Gastroesophageal sphincter (tissue), 4 donors: Measurements from ENCODE around the gene EGR4. TPM values are rescaled to one million over a fixed set of nuclear protein-coding genes. Genes with fewer than 3 reads are reported as not detected.

ENCODE experiments used
- ATAC-seq: fragments of 150-250 bp; one replicate; pipeline ENCODE4 v1.9.1; 2016; ENCODE audit warnings: mild to moderate bottlenecking, moderate library complexity
- H3K27ac ChIP-seq, 4 donors: fragments of 200-600 bp; sonication (generic) in 3 of 4; 1 replicate in 3 of 4; 2 replicates in 1 of 4; pipeline ENCODE4 v1.5.1; 2016 to 2019
- H3K27me3 ChIP-seq: fragments of 200-600 bp; sonication (generic); one replicate; pipeline ENCODE4 v1.5.1; 2019
- H3K36me3 ChIP-seq, 2 donors: fragments of 200-600 bp; sonication (generic); one replicate each; pipeline ENCODE4 v1.5.1; 2019; ENCODE audit warnings: control low read depth in 1 of 2
- H3K4me1 ChIP-seq, 3 donors: fragments of 200-600 bp; sonication (generic); 1 replicate in 2 of 3; 2 replicates in 1 of 3; pipeline ENCODE4 v1.5.1; 2016 to 2019; ENCODE audit warnings: control low read depth in 2 of 3
- H3K4me3 ChIP-seq, 2 donors: fragments of 200-600 bp; sonication (generic); one replicate each; pipeline ENCODE4 v1.5.1; 2019; ENCODE audit warnings: mild to moderate bottlenecking in 1 of 2, moderate library complexity in 1 of 2
- H3K9me3 ChIP-seq, 3 donors: fragments of 200-600 bp; sonication (generic); one replicate each; pipeline ENCODE4 v1.5.1; 2017 to 2019; ENCODE audit warnings: control low read depth in 2 of 3
- CTCF ChIP-seq, 4 experiments: fragments of 200-600 bp in 2 of 4; fragments of 450-650 bp in 2 of 4; sonication (generic) in 1 of 4; IDR thresholded peaks; one replicate each; pipeline ENCODE4 v1.5.1; 2017 to 2019; ENCODE audit warnings: antibody characterized with exemption in 4 of 4, mild to moderate bottlenecking in 2 of 4, moderate library complexity in 2 of 4
- EP300 ChIP-seq: sonication (generic); formaldehyde crosslinking; IDR thresholded peaks from one replicate; pipeline ENCODE4 v1.6.1; 2017; ENCODE audit warnings: antibody characterized with exemption, mild to moderate bottlenecking
- POLR2A ChIP-seq, 2 donors: fragments of 450-650 bp; IDR thresholded peaks; one replicate each; pipeline ENCODE4 v1.6.1; 2017; ENCODE audit warnings: antibody characterized with exemption in 2 of 2, mild to moderate bottlenecking in 2 of 2, moderate library complexity in 1 of 2
- POLR2AphosphoS5 ChIP-seq: sonication (generic); formaldehyde crosslinking; IDR thresholded peaks from one replicate; pipeline ENCODE4 v1.6.1; 2017; ENCODE audit warnings: antibody characterized with exemption
- WGBS, 2 donors: methylation state at CpG; one replicate each; pipeline ENCODE4 v1.1.5; 2018; ENCODE audit warnings: low coverage in 1 of 2; 5-methylcytosine and 5-hydroxymethylcytosine counted together
- total RNA-seq, 4 donors: library from RNA; depleted of rRNA; stranded (reverse); fragments of >200 nt; gene quantifications; one replicate each; pipeline ENCODE4 v1.1.0, GENCODE V29; 2016

The EGR4 gene
- total RNA-seq, 4 donors from 2014 or later: not detected

DNA sequence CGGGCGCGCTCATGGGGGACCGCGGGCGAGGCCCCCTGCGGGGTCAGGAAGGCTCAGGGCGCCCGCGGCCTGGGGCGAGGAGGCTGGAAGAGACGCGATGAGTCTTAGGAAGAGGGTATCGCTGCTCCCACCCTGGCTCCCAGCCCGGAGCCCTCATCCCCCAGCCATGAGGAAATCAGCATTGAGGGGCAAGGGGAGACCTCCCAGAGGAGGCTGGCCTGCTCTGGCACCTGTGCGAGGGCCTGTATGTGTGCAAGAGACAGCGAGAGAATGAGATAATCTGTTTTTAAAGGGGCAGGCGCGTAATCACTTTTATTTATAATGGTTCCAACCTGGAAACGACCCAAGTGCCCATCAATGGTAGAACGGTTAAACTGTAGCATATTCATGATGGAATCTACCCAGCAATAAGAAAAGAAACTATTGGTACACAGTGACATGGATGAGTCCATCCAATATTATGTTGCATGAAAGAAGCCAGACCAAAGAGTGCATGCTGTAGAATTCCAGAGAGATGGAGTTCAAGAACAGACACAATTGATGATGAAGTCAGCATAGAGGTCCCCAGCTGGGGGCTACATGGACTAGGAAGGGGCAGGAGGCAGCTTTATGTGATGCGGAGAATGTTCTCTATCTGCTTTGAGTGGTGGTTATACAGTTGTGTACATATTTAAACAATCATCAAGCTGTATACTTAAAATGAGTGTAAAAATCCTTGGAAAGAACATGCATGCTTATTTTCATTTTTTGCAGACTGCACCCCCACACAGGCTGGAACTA, 23.5 kb downstream of the EGR4 start:
- Histone ChIP-seq H3K4me1 (peaks cover 0 to 17% (median 4%) of the 10 kb centered on the region in 3 donors), H3K36me3 (no peaks in the 10 kb centered on the region), H3K9me3 (peaks cover 0 to 10% (median 0%) of the 10 kb centered on the region in 3 donors), H3K4me3 (peak overlapping the region in 1 of 2 donors; percentile 33), H3K27ac (no peak overlapping the region), H3K27me3 (peaks cover 70% of the 10 kb centered on the region)
- ATAC-seq: no peak
- TF ChIP-seq EP300 (no peak), POLR2A (IDR thresholded peaks at IDR 0.05) (no peak), CTCF (IDR thresholded peaks at IDR 0.05) (no peak), POLR2AphosphoS5 (no peak)
- WGBS, 2 donors: 46 to 58% methylated on average over 2 to 6 of the region's 22 CpGs

DNA sequence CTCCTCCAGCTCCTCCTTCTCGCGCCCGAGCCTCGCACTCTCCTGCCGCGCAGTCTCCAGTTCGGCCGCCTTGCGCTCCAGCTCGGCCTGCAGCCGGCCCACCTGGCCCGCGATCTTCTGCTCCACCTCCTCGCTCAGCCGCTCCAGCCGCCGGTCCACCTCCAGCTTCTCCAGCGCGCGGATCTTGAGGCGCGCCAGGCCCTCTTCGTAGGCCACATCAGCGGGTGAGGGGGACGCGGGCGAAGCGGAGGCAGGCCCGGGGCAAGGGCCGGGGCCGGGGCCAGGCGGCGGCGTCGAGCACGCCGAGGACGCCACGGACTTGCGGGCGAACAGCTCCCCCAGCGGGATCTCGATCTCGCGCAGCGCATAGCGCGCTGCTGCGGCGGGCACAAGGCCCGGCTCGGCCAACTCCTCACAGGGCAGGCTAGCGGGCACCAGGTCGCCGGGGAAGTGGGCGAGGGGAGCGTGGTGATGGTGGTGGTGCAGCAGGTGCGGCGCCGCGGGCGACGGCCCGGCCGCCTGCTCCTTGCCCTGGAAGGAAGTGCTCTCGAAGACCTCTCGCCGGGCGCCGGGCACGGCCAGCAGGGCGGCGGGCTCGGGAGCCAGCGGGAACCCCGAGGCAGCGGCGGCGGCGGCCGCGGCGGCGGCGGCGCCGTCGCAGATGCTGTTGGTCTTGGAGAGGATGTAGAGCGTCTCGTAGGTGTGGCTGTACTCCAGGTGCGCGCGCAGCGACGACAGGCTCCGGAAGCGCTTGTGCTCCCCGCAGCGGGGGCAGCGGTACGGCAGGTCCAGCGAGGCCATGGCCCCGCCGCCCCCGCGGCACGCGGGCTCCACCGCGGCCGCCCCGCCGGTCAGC, 24.3 kb downstream of the EGR4 start:
- peaks cover 0 to 8% (median 0%) of the 10 kb centered on the region in 3 donors for H3K9me3 ChIP-seq
- ATAC-seq: no peak
- peak overlapping the region in 1 of 2 donors; percentile 33 for H3K4me3 ChIP-seq
- peak in 1 of 4 experiments; percentile 12 for TF ChIP-seq CTCF (IDR thresholded peaks at IDR 0.05)
- no peak for TF ChIP-seq EP300
- H3K27ac ChIP-seq: no peak overlapping the region
- WGBS, 2 donors: 0 to 14% methylated on average over 8 to 13 of the region's 113 CpGs
- peaks cover 0 to 17% (median 4%) of the 10 kb centered on the region in 3 donors for H3K4me1 ChIP-seq
- H3K27me3 ChIP-seq: peaks cover 71% of the 10 kb centered on the region
- H3K36me3 ChIP-seq: no peaks in the 10 kb centered on the region

GRCh38 chr2:73268366-73268829, 24.9 kb downstream of the EGR4 start:
- H3K36me3 ChIP-seq: no peaks in the 10 kb centered on the region
- WGBS, 2 donors: 4 to 47% methylated on average over 4 to 11 of the region's 14 CpGs
- ATAC-seq: no peak
- H3K9me3 ChIP-seq: peaks cover 0 to 1% (median 0%) of the 10 kb centered on the region in 3 donors
- H3K4me3 ChIP-seq: peak overlapping the region in 1 of 2 donors; percentile 33
- H3K27me3 ChIP-seq: peaks cover 71% of the 10 kb centered on the region
- no peak overlapping the region for H3K27ac ChIP-seq
- peaks cover 0 to 17% (median 4%) of the 10 kb centered on the region in 3 donors for H3K4me1 ChIP-seq
- TF ChIP-seq CTCF (IDR thresholded peaks at IDR 0.05): no peak
- TF ChIP-seq EP300: no peak

GRCh38 chr2:73267008-73267407, 26.3 kb downstream of the EGR4 start:
- H3K9me3 ChIP-seq: no peaks in the 10 kb centered on the region
- H3K36me3 ChIP-seq: no peaks in the 10 kb centered on the region
- TF ChIP-seq CTCF (IDR thresholded peaks at IDR 0.05) (no peak), POLR2AphosphoS5 (no peak), EP300 (no peak), POLR2A (IDR thresholded peaks at IDR 0.05) (no peak)
- no peak for ATAC-seq
- H3K4me3 ChIP-seq: no peak overlapping the region
- H3K27me3 ChIP-seq: peaks cover 71% of the 10 kb centered on the region
- H3K27ac ChIP-seq: no peak overlapping the region
- peaks cover 0 to 17% (median 4%) of the 10 kb centered on the region in 3 donors for H3K4me1 ChIP-seq
- WGBS, 2 donors: 100% methylated on average over 1 of the region's 4 CpGs; no CpG with 5 or more reads in 1 of the 2 donors
